Measurements from ENCODE around the gene DNMBP.

Gene DNMBP

GRCh38 chr10:99977916-99978315 is 31.8 kb downstream of the DNMBP start:
- TF ChIP-seq ZBTB7A (IDR thresholded peaks at IDR 0.05; ENCODE audit: low read depth) (no peak), TAF1 (IDR thresholded peaks at IDR 0.05; ENCODE audit: low read depth) (no peak), NFIC (IDR thresholded peaks at IDR 0.05) (no peak), RAD21 (IDR thresholded peaks at IDR 0.05; ENCODE audit: low read depth) (no peak), MAX (IDR thresholded peaks at IDR 0.05) (no peak), FOXM1 (IDR thresholded peaks at IDR 0.05; ENCODE audit: borderline replicate concordance, low read depth) (no peak), USF1 (IDR thresholded peaks at IDR 0.05) (no peak), REST (IDR thresholded peaks at IDR 0.05; ENCODE audit: low read depth) (no peak), CEBPB (IDR thresholded peaks at IDR 0.05) (no peak), EGR1 (IDR thresholded peaks at IDR 0.05) (no peak), TCF12 (IDR thresholded peaks at IDR 0.05; ENCODE audit: low read depth) (no peak), CREB1 (IDR thresholded peaks at IDR 0.05; ENCODE audit: low read depth) (no peak), TEAD4 (IDR thresholded peaks at IDR 0.05) (no peak), EP300 (IDR thresholded peaks at IDR 0.05; ENCODE audit: borderline replicate concordance) (no peak), YY1 (IDR thresholded peaks at IDR 0.05; ENCODE audit: low read depth) (no peak)

- TF ChIP-seq FOXM1 (IDR thresholded peaks at IDR 0.05; ENCODE audit: borderline replicate concordance, low read depth) (no peak), RAD21 (IDR thresholded peaks at IDR 0.05; ENCODE audit: low read depth) (no peak), ZBTB7A (IDR thresholded peaks at IDR 0.05; ENCODE audit: low read depth) (no peak), REST (IDR thresholded peaks at IDR 0.05; ENCODE audit: low read depth) (no peak), MAX (IDR thresholded peaks at IDR 0.05) (no peak), CEBPB (IDR thresholded peaks at IDR 0.05) (no peak), EP300 (IDR thresholded peaks at IDR 0.05; ENCODE audit: borderline replicate concordance) (no peak), CREB1 (IDR thresholded peaks at IDR 0.05; ENCODE audit: low read depth) (no peak), NFIC (IDR thresholded peaks at IDR 0.05) (no peak), TCF12 (IDR thresholded peaks at IDR 0.05; ENCODE audit: low read depth) (no peak), YY1 (IDR thresholded peaks at IDR 0.05; ENCODE audit: low read depth) (no peak), EGR1 (IDR thresholded peaks at IDR 0.05) (no peak), USF1 (IDR thresholded peaks at IDR 0.05) (no peak), TEAD4 (IDR thresholded peaks at IDR 0.05) (no peak), TAF1 (IDR thresholded peaks at IDR 0.05; ENCODE audit: low read depth) (no peak)
Observed at GRCh38 chr10:99976886-99977665, 32.7 kb downstream of the DNMBP start.

GRCh38 chr10:99975942-99976809 is 33.6 kb downstream of the DNMBP start:
- TF ChIP-seq CEBPB (IDR thresholded peaks at IDR 0.05): no peak
- no peak for TF ChIP-seq YY1 (IDR thresholded peaks at IDR 0.05; ENCODE audit: low read depth)
- no peak for TF ChIP-seq EGR1 (IDR thresholded peaks at IDR 0.05)
- no peak for TF ChIP-seq CREB1 (IDR thresholded peaks at IDR 0.05; ENCODE audit: low read depth)
- no peak for TF ChIP-seq TAF1 (IDR thresholded peaks at IDR 0.05; ENCODE audit: low read depth)
- no peak for TF ChIP-seq FOXM1 (IDR thresholded peaks at IDR 0.05; ENCODE audit: borderline replicate concordance, low read depth)
- no peak for TF ChIP-seq NFIC (IDR thresholded peaks at IDR 0.05)
- TF ChIP-seq USF1 (IDR thresholded peaks at IDR 0.05): no peak
- no peak for TF ChIP-seq REST (IDR thresholded peaks at IDR 0.05; ENCODE audit: low read depth)

All from Ishikawa (cell line).